ENCODE data around the gene FCSK.

The FCSK gene

GRCh38 chr16:70526403-70526802 lies 72.0 kb downstream of the FCSK start:
- no peak for DNase-seq

GRCh38 chr16:70527315-70527996 lies 73.1 kb downstream of the FCSK start:
- DNase-seq: no peak

- DNase-seq: no peak
These were observed 74.8 kb downstream of the FCSK start for GRCh38 chr16:70529051-70529777.
